Measurements from ENCODE around the gene CCDC142. TPM values are rescaled to one million over a fixed set of nuclear protein-coding genes. Genes with fewer than 3 reads are reported as not detected.

CCDC142 gene
- total and polyA plus RNA-seq, 2 experiments from 2014 or later: 5.1 to 12.3 TPM

- H3K4me2 ChIP-seq: peak overlapping the region; percentile 98
- no peaks in the 10 kb centered on the region for H3K27me3 ChIP-seq (ENCODE audit: insufficient read depth)
- peak overlapping the region; percentile 100 for H3K4me3 ChIP-seq
- H3K27me3 Mint-ChIP-seq (ENCODE audit: insufficient read depth, low read depth, poor library complexity): peaks cover 18% of the 10 kb centered on the region
- H3K9me3 Mint-ChIP-seq: no peaks in the 10 kb centered on the region
- H3K27ac ChIP-seq (ENCODE audit: low read depth): peak overlapping the region; percentile 83; the same call in 1 of the 2 replicates
- peaks cover 7% of the 10 kb centered on the region; the same call in 1 of the 2 replicates for H3K4me1 ChIP-seq (ENCODE audit: insufficient read depth)
- no peaks in the 10 kb centered on the region for H3K9me2 ChIP-seq (ENCODE audit: insufficient read depth)
- peak overlapping the region; percentile 97 for H3K27ac Mint-ChIP-seq
- H2AFZ ChIP-seq: peak overlapping the region; percentile 94; the same call in 1 of the 2 replicates
- H4K20me1 ChIP-seq (replicated peaks; ENCODE audit: insufficient read depth): peaks cover 9% of the 10 kb centered on the region; the same call in 1 of the 2 replicates
- peaks cover 52% of the 10 kb centered on the region for H3K36me3 Mint-ChIP-seq (ENCODE audit: low read depth)
- H3F3A ChIP-seq (replicated peaks; ENCODE audit: low read depth): 0 out of 2 replicates have a peak, but pooled peaks cover 12% of the 10 kb centered on the region
- no peak for DNase-seq (ENCODE audit: low spot score)
- peaks cover 19% of the 10 kb centered on the region for H3K4me1 Mint-ChIP-seq
- H3K4me3 Mint-ChIP-seq: peak overlapping the region; percentile 100
- H3K36me3 ChIP-seq (ENCODE audit: insufficient read depth): peaks cover 11% of the 10 kb centered on the region
- TF ChIP-seq CTCF (conservative IDR thresholded peaks at IDR 0.05; ENCODE audit: low read depth in 2 of 2): 0 out of 4 replicates have a peak, but pooled peaks of 1 of the 2 experiments have one; percentile 6
- TF ChIP-seq ZNF331 (CRISPR knock-in tag; IDR thresholded peaks at IDR 0.05; ENCODE audit: low read depth): no peak
- H3K79me2 ChIP-seq (replicated peaks; ENCODE audit: insufficient read depth): peaks cover 18% of the 10 kb centered on the region
- peak; percentile 6 for ATAC-seq
Observed at GRCh38 chr2:74528600-74529356, 46.0 kb upstream of the CCDC142 start.

DNA sequence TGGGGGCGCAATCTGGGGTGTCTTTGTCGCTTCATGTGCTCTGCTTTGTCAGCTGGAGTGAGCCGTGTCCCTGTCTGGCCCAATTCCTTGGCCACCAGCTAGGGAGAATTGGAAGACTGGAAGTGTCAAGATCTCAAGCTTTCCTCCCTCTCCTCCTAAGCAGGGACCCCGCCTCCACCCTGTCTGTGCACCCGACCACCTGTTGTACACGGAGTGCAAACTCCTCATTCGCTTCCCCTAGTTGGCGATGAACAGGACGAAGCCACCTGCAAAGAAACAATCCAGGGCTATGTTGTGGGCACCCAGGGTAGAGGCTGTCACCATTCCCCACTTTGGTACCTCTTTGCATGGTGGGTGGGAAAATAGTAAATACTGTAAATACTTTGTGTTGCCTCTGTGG is 44.9 kb upstream of the CCDC142 start:
- H3K79me2 ChIP-seq (replicated peaks; ENCODE audit: insufficient read depth): peaks cover 18% of the 10 kb centered on the region
- no peaks in the 10 kb centered on the region for H3K9me2 ChIP-seq (ENCODE audit: insufficient read depth)
- ATAC-seq (no peak), DNase-seq (ENCODE audit: low spot score) (no peak)
- peaks cover 11% of the 10 kb centered on the region for H3K36me3 ChIP-seq (ENCODE audit: insufficient read depth)
- Mint-ChIP-seq H3K36me3 (ENCODE audit: low read depth) (peaks cover 47% of the 10 kb centered on the region), H3K27me3 (ENCODE audit: insufficient read depth, low read depth, poor library complexity) (peaks cover 23% of the 10 kb centered on the region), H3K27ac (no peak overlapping the region), H3K9me3 (no peaks in the 10 kb centered on the region), H3K4me1 (peaks cover 19% of the 10 kb centered on the region), H3K4me3 (peak overlapping the region; percentile 100)
- H3F3A ChIP-seq (replicated peaks; ENCODE audit: low read depth): 0 out of 2 replicates have a peak, but pooled peaks cover 12% of the 10 kb centered on the region
- peaks cover 7% of the 10 kb centered on the region; the same call in 1 of the 2 replicates for H3K4me1 ChIP-seq (ENCODE audit: insufficient read depth)
- TF ChIP-seq ZNF331 (CRISPR knock-in tag; IDR thresholded peaks at IDR 0.05; ENCODE audit: low read depth) (no peak), ZNF462 (CRISPR knock-in tag; IDR thresholded peaks at IDR 0.05) (no peak)
- H4K20me1 ChIP-seq (replicated peaks; ENCODE audit: insufficient read depth): peaks cover 9% of the 10 kb centered on the region; the same call in 1 of the 2 replicates
- no peak overlapping the region for H3K4me2 ChIP-seq
- H3K4me3 ChIP-seq: no peak overlapping the region; the same call in 1 of the 2 replicates
- H3K27ac ChIP-seq (ENCODE audit: low read depth): no peak overlapping the region
- no peak overlapping the region for H2AFZ ChIP-seq
- peaks cover 6% of the 10 kb centered on the region; the same call in 1 of the 2 replicates for H3K27me3 ChIP-seq (ENCODE audit: insufficient read depth)

All from GM23338 (cell line).